Measurements from ENCODE around the gene ASTN1.

The ASTN1 gene

GRCh38 chr1:177106196-177106595 is 58.3 kb downstream of the ASTN1 start:
- no peak for TF ChIP-seq CTCF (conservative IDR thresholded peaks at IDR 0.05)
- H3K27ac ChIP-seq = peak overlapping the region; percentile 60

- TF ChIP-seq CTCF (conservative IDR thresholded peaks at IDR 0.05) = no peak
- H3K27ac ChIP-seq = no peak overlapping the region
Observed at GRCh38 chr1:177103005-177103852, 61.3 kb downstream of the ASTN1 start.

GRCh38 chr1:177092001-177092400 is 72.5 kb downstream of the ASTN1 start:
- H3K27ac ChIP-seq = no peak overlapping the region
- no peak for TF ChIP-seq CTCF (conservative IDR thresholded peaks at IDR 0.05)

GRCh38 chr1:177091040-177091439 is 73.5 kb downstream of the ASTN1 start:
- H3K27ac ChIP-seq = no peak overlapping the region
- TF ChIP-seq CTCF (conservative IDR thresholded peaks at IDR 0.05) = no peak

GRCh38 chr1:177088966-177089365 is 75.5 kb downstream of the ASTN1 start:
- no peak overlapping the region for H3K27ac ChIP-seq
- TF ChIP-seq CTCF (conservative IDR thresholded peaks at IDR 0.05) = no peak

GRCh38 chr1:177082855-177083693 is 81.4 kb downstream of the ASTN1 start:
- H3K27ac ChIP-seq = no peak overlapping the region
- TF ChIP-seq CTCF (conservative IDR thresholded peaks at IDR 0.05) = no peak

- H3K27ac ChIP-seq = no peak overlapping the region
- TF ChIP-seq CTCF (conservative IDR thresholded peaks at IDR 0.05) = no peak
Observed at GRCh38 chr1:177080564-177080963, 83.9 kb downstream of the ASTN1 start.
